ENCODE results near the gene NDUFA11.

DNA sequence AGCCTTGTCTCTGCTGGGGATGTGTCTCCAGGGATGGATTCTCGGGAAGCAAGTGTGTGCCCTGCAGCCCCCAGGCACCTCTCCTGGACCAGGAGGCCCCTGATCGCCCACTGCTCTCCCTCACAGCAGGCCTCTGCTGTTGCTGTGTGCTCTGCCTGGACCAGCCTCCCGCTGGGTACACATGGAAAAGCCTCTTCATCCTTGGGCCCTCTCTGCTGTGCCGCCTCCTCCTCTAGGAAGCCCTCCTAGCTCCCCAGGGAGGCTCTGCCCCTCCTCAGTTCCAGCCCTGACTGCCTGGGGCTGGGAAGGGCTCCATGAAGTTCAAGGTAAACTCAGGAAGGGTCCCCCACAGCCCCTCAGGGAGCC, 12.0 kb downstream of the NDUFA11 start:
- TF ChIP-seq HBP1 (CRISPR knock-in tag; IDR thresholded peaks at IDR 0.05; ENCODE audit: low read depth) (no peak), FOXM1 (CRISPR knock-in tag; IDR thresholded peaks at IDR 0.05) (no peak), ZNF549 (CRISPR knock-in tag; IDR thresholded peaks at IDR 0.05) (no peak), SIX4 (CRISPR knock-in tag; IDR thresholded peaks at IDR 0.05) (no peak), ZSCAN30 (CRISPR knock-in tag; IDR thresholded peaks at IDR 0.05) (no peak), POLR2AphosphoS5 (IDR thresholded peaks at IDR 0.05; ENCODE audit: low read depth, low read length) (no peak), ZNF446 (CRISPR knock-in tag; IDR thresholded peaks at IDR 0.05) (no peak)
- TF ChIP-seq, protein P1, sequence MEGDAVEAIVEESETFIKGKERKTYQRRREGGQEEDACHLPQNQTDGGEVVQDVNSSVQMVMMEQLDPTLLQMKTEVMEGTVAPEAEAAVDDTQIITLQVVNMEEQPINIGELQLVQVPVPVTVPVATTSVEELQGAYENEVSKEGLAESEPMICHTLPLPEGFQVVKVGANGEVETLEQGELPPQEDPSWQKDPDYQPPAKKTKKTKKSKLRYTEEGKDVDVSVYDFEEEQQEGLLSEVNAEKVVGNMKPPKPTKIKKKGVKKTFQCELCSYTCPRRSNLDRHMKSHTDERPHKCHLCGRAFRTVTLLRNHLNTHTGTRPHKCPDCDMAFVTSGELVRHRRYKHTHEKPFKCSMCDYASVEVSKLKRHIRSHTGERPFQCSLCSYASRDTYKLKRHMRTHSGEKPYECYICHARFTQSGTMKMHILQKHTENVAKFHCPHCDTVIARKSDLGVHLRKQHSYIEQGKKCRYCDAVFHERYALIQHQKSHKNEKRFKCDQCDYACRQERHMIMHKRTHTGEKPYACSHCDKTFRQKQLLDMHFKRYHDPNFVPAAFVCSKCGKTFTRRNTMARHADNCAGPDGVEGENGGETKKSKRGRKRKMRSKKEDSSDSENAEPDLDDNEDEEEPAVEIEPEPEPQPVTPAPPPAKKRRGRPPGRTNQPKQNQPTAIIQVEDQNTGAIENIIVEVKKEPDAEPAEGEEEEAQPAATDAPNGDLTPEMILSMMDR (CRISPR knock-in tag; IDR thresholded peaks at IDR 0.05) = no peak
